NCI-H82 treated with DMSO at 0.1 percent for 48 hours (cell line): ENCODE data around the gene MSH4.
"Not testable (repeated sequence)": the region's sequence is repeated elsewhere in the genome, so short reads cannot be mapped to it uniquely, and the experiment has no call there.

Experiments used
- DNase-seq: peaks from one replicate; lab custom pipeline; 2025; ENCODE audit not compliant: unreplicated experiment; lab: John Stamatoyannopoulos, UW

The MSH4 gene

DNA sequence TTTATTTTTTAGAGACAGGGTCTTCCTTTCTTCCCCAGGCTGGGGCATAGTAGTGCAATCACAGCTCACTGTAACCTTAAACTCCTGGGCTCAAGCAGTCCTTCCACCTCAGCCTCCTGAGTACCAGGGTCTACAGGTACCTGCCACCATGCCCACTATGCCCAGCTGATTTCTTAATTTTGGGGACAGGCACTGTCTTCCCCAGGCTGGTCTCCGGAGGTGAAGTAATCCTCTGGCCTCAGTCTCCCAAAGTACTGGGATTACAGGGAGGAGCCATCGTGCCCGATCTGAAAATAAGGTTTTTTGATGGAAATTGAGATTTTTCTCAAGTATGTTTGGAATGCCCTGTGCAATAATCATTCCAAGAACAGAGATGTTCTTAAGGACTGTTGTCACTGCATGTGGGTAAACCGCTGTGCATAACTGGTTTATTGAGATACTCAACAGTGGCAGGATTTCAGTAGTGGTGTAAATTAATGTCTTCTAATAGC, 934 bp upstream of the MSH4 start:
- DNase-seq = no peak

GRCh38 chr1:75797273-75797588, 549 bp downstream of the MSH4 start:
- no peak for DNase-seq

DNA sequence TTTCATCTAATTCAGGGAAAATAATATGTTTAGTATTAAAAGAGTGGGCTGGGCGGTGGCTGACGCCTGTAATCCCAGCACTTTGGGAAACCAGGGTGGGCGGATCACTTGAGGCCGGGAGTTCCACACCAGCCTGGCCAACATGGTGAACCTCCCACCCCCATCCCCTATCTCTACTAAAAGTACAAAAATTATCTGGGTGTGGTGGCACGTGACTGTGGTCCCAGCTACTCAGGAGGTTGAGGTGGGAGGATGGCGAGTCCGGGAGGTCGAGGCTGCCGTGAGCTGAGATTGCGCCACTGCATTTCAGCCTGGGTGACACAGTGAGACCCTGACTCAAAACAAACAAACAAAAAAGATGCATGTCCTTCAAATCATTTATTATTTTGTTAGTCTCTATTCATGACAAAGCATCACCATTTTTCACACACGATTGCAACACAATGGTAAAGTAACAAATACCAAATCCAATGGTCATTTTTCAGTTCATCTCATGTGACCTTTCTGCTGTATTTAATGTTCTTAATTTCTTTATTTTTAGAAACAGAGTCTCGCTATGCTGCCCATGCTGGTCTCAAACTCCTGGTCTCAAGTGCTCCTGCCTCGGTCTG, 1.0 kb downstream of the MSH4 start:
- no peak for DNase-seq

DNA sequence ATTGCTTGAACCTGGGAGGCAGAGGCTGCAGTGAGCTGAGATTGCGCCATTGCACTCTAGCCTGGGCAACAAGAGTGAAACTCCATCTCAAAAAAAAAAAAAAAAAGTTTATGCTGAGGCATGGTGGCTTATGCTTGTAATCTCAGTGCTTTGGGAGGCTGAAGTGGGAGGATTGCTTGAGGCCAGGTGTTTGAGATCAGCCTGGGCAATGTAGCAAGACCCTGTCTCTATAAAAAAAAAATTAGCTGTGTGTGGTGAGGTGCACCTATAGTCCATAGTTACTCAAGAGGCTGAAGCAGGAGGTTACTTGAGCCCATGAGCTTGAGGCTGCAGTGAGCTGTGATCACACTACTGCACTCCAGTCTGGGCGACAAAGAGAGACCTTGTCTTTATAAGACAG, 4.8 kb downstream of the MSH4 start:
- not testable (repeated sequence) for DNase-seq

DNA sequence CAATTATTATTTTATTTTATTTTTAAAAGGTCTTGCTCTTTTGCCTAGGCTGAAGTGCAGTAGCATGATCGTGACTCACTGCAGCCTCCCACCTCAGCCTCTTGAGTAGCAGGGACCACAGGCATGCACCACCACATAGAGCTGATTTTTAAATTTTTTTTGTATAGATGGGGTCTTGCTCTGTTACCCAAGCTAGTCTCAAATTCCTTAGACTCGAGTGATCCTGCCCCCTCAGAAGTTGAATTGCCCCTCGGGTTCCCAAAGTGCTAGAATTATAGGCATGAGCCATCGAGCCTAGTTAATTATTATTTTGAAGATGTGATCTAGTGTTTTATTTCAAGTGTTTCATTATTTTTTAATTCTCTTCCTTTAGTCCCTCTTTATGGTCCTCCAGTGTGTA, 12.2 kb downstream of the MSH4 start:
- DNase-seq = no peak

DNA sequence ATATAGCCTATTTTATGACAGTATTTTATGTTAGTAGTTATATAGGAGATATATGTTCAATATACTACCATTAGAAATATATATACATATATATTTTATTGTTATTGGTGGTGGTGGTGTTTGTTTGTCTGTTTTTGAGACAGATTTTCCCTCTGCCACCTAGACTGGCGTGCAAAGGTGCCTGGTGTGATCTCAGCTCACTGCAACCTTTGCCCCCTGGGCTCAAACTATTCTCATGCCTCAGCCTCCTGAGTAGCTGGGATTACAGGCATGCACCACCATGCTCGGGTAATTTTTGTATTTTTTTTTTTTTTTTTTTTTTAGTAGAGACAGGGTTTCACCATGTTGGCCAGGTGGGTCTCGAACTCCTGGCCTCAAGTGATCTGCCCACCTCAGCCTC, 13.4 kb downstream of the MSH4 start:
- not testable (repeated sequence) for DNase-seq

- DNase-seq = no peak
Measured at GRCh38 chr1:75811211-75811981, 14.7 kb downstream of the MSH4 start.

GRCh38 chr1:75812065-75812464, 15.4 kb downstream of the MSH4 start:
- no peak for DNase-seq

DNA sequence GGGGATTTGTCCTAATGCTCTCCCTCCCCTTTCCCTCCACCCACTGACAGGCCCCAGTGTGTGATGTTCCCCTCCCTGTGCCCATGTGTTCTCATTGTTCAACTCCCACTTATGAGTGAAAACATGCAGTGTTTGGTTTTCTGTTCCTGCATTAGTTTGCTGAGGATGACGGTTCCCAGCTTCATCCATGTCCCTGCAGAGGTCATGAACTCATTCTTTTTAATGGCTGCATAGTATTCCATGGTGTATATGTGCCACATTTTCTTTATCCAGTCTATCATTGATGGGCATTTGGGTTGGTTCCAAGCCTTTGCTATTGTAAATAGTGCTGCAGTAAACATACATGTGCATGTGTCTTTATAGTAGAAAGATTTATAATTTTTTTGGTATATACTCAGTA, 26.9 kb downstream of the MSH4 start:
- DNase-seq = not testable (repeated sequence)

DNA sequence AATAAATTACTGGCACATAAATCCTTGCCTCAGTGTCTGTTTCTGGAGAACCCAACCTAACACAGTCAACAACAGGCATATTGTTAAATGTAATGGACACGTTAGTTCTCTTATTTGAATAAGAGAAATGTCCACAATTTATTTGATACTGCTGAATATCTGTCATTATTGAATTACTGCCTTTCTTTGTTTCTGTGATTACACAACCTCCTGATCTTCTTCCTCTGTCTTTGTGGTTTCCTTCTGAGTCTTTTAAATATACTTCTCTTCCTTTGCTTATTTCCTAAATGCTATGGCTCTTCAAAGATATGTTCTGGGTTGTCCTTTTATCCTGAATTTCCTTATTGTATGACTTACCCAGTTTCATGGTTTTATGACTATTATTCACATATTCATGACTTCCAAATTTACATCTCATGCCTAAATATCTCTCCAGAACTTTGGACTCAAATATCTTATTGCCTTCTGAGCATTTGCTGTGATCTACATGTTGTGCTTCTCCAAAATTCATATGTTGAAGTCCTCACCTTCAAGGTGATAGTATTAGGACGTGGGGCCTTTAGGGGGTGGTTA, 39.9 kb downstream of the MSH4 start:
- no peak for DNase-seq

- DNase-seq = no peak
Measured at GRCh38 chr1:75838079-75838478, 41.4 kb downstream of the MSH4 start.

- DNase-seq = no peak
Measured at GRCh38 chr1:75841421-75841820, 44.7 kb downstream of the MSH4 start.

DNA sequence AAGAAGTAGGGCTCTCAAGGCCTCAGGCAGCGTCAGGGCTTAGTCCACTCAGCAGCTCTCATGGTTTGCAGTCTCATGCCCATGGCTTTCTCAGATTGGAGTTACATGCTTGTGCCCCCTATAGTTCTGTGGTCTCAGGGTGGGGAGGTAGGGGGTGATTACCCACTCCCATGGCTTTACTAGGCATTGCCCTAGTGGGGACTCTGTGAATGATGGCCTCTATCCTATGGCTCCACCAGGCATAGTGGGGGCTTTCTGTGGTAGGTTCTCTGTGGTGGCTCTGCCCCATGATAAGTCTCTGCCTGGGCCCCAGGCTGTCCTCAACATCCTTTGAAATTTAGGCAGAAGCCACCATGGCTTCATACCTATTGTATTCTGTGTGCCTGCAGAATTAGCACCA, 48.9 kb downstream of the MSH4 start:
- DNase-seq = no peak

- no peak for DNase-seq
Measured at GRCh38 chr1:75855010-75855409, 58.3 kb downstream of the MSH4 start.

- no peak for DNase-seq
Measured at GRCh38 chr1:75855734-75856133, 59.1 kb downstream of the MSH4 start.

DNA sequence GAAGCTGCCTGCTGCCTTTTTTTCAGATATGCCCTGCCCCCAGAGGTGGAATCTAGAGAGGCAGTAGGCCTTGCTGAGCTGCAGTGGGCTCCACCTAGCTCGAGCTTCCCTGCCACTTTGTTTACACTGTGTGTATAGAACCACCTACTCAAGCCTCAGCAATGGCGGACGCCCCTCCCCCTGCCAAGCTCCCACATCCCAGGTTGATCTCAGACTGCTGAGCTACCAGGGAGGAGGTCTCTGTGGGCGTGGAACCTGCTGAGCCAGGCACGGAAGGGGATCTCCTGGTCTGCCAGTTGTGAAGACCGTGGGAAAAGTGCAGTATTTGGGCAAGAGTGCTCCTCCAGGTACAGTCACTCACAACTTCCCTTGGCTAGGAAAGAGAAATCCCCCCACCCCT, 65.1 kb downstream of the MSH4 start:
- no peak for DNase-seq

- DNase-seq = no peak
Measured at GRCh38 chr1:75870951-75871350, 74.3 kb downstream of the MSH4 start.

DNA sequence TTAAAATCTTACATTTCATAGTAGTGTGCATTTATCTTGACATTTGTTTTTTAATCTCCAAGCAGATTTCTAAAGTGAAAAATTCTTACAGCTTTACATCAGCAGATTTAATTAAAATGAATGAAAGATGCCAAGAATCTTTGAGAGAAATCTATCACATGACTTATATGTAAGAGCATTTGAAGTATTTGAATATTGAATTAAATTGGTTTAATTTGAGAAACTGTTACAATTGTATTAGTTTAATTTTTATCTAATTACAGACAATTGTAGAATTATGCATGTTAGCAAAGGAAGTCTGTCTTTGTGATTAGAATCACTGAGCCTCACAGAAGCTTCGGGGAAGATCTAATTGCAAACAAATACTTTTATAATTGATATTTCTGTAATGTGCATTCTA, 83.3 kb downstream of the MSH4 start:
- no peak for DNase-seq

- DNase-seq = no peak
Measured at GRCh38 chr1:75884437-75884836, 87.8 kb downstream of the MSH4 start.

DNA sequence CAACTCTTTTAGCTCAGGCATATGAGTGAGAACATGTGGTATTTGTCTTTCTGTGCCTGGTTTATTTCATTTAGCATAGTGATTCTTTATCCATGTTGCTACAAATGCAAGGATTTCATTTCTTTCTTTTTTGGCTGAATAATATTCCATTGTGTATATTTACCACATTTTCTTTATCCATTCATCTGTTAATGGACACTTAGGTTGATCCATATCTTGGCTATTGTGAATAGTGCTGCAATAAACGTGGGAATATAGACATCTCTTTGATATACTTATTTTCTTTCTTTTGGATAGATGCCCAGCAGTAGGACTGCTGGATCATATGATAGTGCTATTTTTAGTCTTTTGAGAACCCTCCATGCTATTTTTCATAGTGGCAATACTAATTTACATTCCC, 104.7 kb downstream of the MSH4 start:
- no peak for DNase-seq

DNA sequence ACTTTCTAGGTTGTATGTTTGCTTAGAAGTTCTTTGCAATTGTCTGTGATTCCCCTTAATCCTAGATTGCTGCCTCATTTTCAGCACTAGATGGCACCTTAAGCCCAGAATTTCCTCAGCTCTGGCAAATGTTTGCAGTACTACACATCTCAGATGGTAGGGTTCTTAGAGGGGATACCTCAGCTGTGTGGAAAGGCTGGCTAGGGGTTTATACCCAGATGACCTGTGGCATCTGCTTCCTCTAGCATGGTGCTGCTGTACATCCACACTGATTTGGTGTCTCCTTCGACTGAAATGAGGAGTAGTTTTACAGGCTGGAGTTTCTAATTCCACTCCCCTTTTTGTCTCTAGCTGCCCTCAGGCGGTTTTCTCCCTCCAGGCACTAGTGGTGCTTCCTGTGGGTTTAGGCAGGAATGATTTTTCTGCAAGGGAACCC, 112.1 kb downstream of the MSH4 start:
- peak; percentile 45 for DNase-seq

DNA sequence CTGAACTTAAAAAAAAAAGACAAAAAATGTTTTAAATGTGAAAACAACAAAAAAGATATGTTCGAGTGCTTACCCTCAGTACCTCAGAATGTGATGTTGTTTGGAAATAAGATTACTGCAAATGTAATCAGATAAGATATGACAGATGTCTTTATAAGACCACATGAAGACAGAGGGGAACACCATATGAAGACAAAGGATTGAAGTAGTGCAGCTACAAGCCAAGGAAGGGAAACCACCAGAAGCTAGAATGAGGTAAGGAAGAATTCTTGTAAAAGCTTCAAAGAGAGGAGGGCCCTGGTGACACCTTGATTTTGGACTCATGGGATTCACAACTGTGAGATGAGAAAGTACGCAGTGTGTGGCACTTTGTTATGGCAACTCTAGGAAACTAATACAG, 120.2 kb downstream of the MSH4 start:
- no peak for DNase-seq
